Testis (tissue), 2 donors: Measurements from ENCODE around the gene PI3.

Experiments used
- POLR2A ChIP-seq: fragments of 450-650 bp; IDR thresholded peaks from one replicate; pipeline ENCODE4 v1.6.1; 2017; ENCODE audit warnings: antibody characterized with exemption, mild to moderate bottlenecking, moderate library complexity
- TF ChIP-seq, protein P1 (sequence below), 3 experiments: fragments of 450-650 bp in 2 of 3; fragments of 200-600 bp in 1 of 3; sonication (generic) in 1 of 3; IDR thresholded peaks; one replicate each; pipeline ENCODE4 v1.5.1; 2016 to 2019; ENCODE audit warnings: antibody characterized with exemption in 3 of 3, mild to moderate bottlenecking in 2 of 3, moderate library complexity in 1 of 3

DNA sequence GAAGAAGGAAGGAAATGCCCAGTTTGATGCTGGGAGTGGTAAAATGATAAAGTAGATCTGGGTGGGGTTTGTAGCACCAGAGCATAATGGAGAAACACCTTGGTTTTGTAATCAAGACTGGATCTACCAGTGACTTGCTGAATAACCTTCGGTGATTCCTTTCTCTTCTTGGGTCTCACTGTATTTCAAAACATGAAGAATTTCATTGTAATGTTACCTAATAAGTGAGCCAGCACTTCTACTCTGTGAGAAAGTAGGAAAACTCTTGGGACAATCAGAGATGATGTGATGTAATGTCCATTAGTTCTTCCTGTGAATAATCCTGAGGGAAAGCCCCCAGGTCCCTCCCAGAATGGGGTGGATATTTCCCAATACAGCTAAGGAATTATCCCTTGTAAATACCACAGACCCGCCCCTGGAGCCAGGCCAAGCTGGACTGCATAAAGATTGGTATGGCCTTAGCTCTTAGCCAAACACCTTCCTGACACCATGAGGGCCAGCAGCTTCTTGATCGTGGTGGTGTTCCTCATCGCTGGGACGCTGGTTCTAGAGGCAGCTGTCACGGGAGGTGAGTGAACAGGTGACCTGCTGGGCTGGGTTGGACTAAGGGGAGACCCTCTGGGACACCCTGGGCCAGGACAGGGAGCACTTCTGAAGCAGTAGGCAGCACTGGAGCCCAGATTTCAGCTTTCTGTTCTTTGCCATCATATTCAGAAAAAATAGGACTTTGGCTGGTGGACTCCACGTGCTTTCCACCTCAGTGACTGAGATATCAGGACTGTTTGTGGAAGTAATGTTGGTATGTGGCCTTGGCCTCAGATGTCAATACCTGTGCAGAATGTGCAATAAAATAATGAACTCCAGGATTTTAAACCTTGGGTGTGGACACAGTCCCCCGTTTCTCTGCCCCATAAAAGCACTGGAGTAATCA lies at the start of gene PI3:
- TF ChIP-seq, protein P1, sequence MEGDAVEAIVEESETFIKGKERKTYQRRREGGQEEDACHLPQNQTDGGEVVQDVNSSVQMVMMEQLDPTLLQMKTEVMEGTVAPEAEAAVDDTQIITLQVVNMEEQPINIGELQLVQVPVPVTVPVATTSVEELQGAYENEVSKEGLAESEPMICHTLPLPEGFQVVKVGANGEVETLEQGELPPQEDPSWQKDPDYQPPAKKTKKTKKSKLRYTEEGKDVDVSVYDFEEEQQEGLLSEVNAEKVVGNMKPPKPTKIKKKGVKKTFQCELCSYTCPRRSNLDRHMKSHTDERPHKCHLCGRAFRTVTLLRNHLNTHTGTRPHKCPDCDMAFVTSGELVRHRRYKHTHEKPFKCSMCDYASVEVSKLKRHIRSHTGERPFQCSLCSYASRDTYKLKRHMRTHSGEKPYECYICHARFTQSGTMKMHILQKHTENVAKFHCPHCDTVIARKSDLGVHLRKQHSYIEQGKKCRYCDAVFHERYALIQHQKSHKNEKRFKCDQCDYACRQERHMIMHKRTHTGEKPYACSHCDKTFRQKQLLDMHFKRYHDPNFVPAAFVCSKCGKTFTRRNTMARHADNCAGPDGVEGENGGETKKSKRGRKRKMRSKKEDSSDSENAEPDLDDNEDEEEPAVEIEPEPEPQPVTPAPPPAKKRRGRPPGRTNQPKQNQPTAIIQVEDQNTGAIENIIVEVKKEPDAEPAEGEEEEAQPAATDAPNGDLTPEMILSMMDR (IDR thresholded peaks at IDR 0.05): no peak
- no peak for TF ChIP-seq POLR2A
